GM12878 (cell line): ENCODE measurements around the gene VTI1A. TPM values are rescaled to one million over a fixed set of nuclear protein-coding genes. Genes with fewer than 3 reads are reported as not detected.

ENCODE experiments used
- ATAC-seq: fragments of 200-7000 bp; cut with Tn5 transposase; 3 replicates; pipeline ENCODE4 v1.9.1; 2020; ENCODE audit warnings: mild to moderate bottlenecking, moderate library complexity
- BruUV-seq: library from RNA; stranded (reverse); fragments of 400-500 nt; replicated peaks from 2 replicates; lab custom pipeline; 2021; lab: Mats Ljungman, UMichigan
- CTCF ChIA-PET: fragments of 300-600 bp; sonication (Branson Sonifier 250); formaldehyde crosslinking; extraction: SDS; loops from one replicate; lab custom pipeline; 2021; ENCODE audit warnings: inconsistent platforms; lab: Yijun Ruan, JAX
- POLR2A ChIA-PET: fragments of 350-600 bp; formaldehyde crosslinking; extraction: SDS; loops from one replicate; lab custom pipeline; 2021; ENCODE audit warnings: inconsistent platforms; lab: Charles Lee
- RAD21 ChIA-PET: fragments of 300-600 bp; sonication (Branson Sonifier 250); formaldehyde crosslinking; loops from one replicate; lab custom pipeline; 2023; ENCODE audit warnings: antibody characterized with exemption; ENCODE audit not compliant: unreplicated experiment; lab: Charles Lee
- SMC1A ChIA-PET: fragments of 300-600 bp; sonication (Branson Sonifier 250); formaldehyde crosslinking; loops from one replicate; lab custom pipeline; 2023; ENCODE audit not compliant: unreplicated experiment, uncharacterized antibody; lab: Charles Lee
- DNase-seq: peaks from one replicate; pipeline ENCODE4 v3.0.0-alpha.2; 2011; ENCODE audit warnings: low read depth, low spot score
- FAIRE-seq: peaks from 3 replicates; lab custom pipeline; 2011; peaks lifted over from hg19 to GRCh38; lab: Jason Lieb, UNC
- H2AFZ ChIP-seq: 2 replicates; pipeline ENCODE4 v1.6.0; 2011; ENCODE audit warnings: low read depth, low read length, control low read depth; ENCODE audit not compliant: control insufficient read depth
- H3K27ac ChIP-seq: 2 replicates; pipeline ENCODE4 v1.5.1; 2011; ENCODE audit warnings: control low read depth; ENCODE audit not compliant: control insufficient read depth, insufficient read depth
- H3K27me3 ChIP-seq, 2 experiments: replicated peaks in 1 of 2; 2 replicates each; pipeline versions ENCODE4 v1.6.0 to v1.6.1; 2011; ENCODE audit warnings: low read length in 1 of 2; ENCODE audit not compliant: control insufficient read depth in 2 of 2, insufficient read depth in 2 of 2
- H3K36me3 ChIP-seq, 2 experiments: 2 replicates each; pipeline ENCODE4 v1.5.1; 2011; ENCODE audit warnings: low read length in 1 of 2; ENCODE audit not compliant: control insufficient read depth in 2 of 2, insufficient read depth in 2 of 2
- H3K4me1 ChIP-seq: 2 replicates; pipeline ENCODE4 v1.6.1; 2011; ENCODE audit warnings: mild to moderate bottlenecking, low read length, moderate library complexity, mixed read lengths; ENCODE audit not compliant: control insufficient read depth, insufficient read depth
- H3K4me2 ChIP-seq: 2 replicates; pipeline ENCODE4 v1.6.0; 2011; ENCODE audit warnings: control low read depth; ENCODE audit not compliant: control insufficient read depth, insufficient read depth
- H3K4me3 ChIP-seq: fragments of 200-600 bp; sonication (generic); 2 replicates; pipeline ENCODE4 v1.5.1; 2016
- H3K79me2 ChIP-seq: 2 replicates; pipeline ENCODE4 v1.6.0; 2011; ENCODE audit warnings: low read length; ENCODE audit not compliant: control insufficient read depth, insufficient read depth
- H3K9ac ChIP-seq: 2 replicates; pipeline ENCODE4 v1.8.0; 2011; ENCODE audit warnings: low read length, control low read depth, mixed read lengths; ENCODE audit not compliant: control insufficient read depth, insufficient read depth
- H3K9me3 ChIP-seq: replicated peaks from 3 replicates; pipeline ENCODE4 v1.5.1; 2011; ENCODE audit warnings: mild to moderate bottlenecking, low read length; ENCODE audit not compliant: control insufficient read depth, insufficient read depth
- H4K20me1 ChIP-seq: 2 replicates; pipeline ENCODE4 v1.6.0; 2011; ENCODE audit not compliant: control insufficient read depth, insufficient read depth
- BCL11A ChIP-seq: IDR thresholded peaks from 2 replicates; pipeline ENCODE4 v1.6.1; 2011; ENCODE audit warnings: low read depth, low read length
- EP300 ChIP-seq, 2 experiments: fragments of 150-350 bp in 1 of 2; IDR thresholded peaks; 2 replicates each; pipeline ENCODE4 v1.6.1; 2011 to 2012; ENCODE audit warnings: low read depth in 2 of 2, low read length in 2 of 2, borderline replicate concordance in 1 of 2, improper control_type of control experiment in 1 of 2, inconsistent platforms in 1 of 2; ENCODE audit not compliant: control insufficient read depth in 1 of 2
- ESRRA ChIP-seq: IDR thresholded peaks from 2 replicates; pipeline ENCODE4 v1.6.1; 2012; ENCODE audit warnings: mild to moderate bottlenecking, low read length, improper control_type of control experiment
- GATAD2B ChIP-seq: fragments of 450-650 bp; conservative IDR thresholded peaks from 2 replicates; pipeline ENCODE4 v1.6.1; 2017; ENCODE audit warnings: low read depth, mild to moderate bottlenecking, moderate library complexity
- HDAC2 ChIP-seq: fragments of 200-600 bp; sonication (generic); IDR thresholded peaks from 2 replicates; pipeline ENCODE4 v1.6.1; 2017
- NBN ChIP-seq: fragments of 450-650 bp; IDR thresholded peaks from 2 replicates; pipeline ENCODE4 v1.6.1; 2016
- NRF1 ChIP-seq: conservative IDR thresholded peaks from 2 replicates; pipeline ENCODE4 v1.6.1; 2011; ENCODE audit warnings: mild to moderate bottlenecking, low read depth, low read length, improper control_type of control experiment
- SREBF1 ChIP-seq: IDR thresholded peaks from 2 replicates; pipeline ENCODE4 v1.6.1; 2012; ENCODE audit warnings: mild to moderate bottlenecking, low read length
- TARDBP ChIP-seq: IDR thresholded peaks from 2 replicates; pipeline ENCODE4 v1.6.1; 2016; ENCODE audit warnings: borderline replicate concordance
- ZBTB33 ChIP-seq: fragments of 450-650 bp; IDR thresholded peaks from 2 replicates; pipeline ENCODE4 v1.6.1; 2017; ENCODE audit warnings: mild to moderate bottlenecking
- ZSCAN29 ChIP-seq: fragments of 450-650 bp; IDR thresholded peaks from 2 replicates; pipeline ENCODE4 v1.6.1; 2017; ENCODE audit warnings: mild to moderate bottlenecking, moderate library complexity
- WGBS: methylation state at CpG from one replicate; pipeline ENCODE4 v1.1.6; 2016; ENCODE audit warnings: low lambda C conversion rate; ENCODE audit not compliant: insufficient replicate concordance, insufficient coverage; ENCODE audit errors: missing lambda C conversion rate; 5-methylcytosine and 5-hydroxymethylcytosine counted together
- in situ Hi-C: fragments of 300-500 bp; cut with MboI; formaldehyde crosslinking; loops from 9 replicates; pipeline ENCODE4 v1.14.3; 2018; ENCODE audit warnings: mixed read lengths
- intact Hi-C: fragments of 100-400 bp; cut with micrococcal nuclease; formaldehyde crosslinking; loops from one replicate; pipeline ENCODE4 v1.14.2; 2022; ENCODE audit not compliant: unreplicated experiment
- polyA plus RNA-seq, 11 experiments: library from polyadenylated mRNA; depleted of rRNA in 4 of 11; unstranded in 6 of 11; stranded (reverse) in 5 of 11; fragments of >200 nt; fragmentation: Nextera tagmentation in 4 of 11; fragmentation: Illumina TruSeq in 1 of 11; extraction: Ambion mirVana in 4 of 11; extraction: Trizol in 1 of 11; gene quantifications; 1 replicate in 1 of 11; 2 replicates in 10 of 11; pipeline versions ENCODE4 v1.2.1 to v1.2.3, GENCODE V29; 2011 to 2016; ENCODE audit warnings: inconsistent platforms in 2 of 11, missing spikeins in 2 of 11, low read depth in 1 of 11
- total RNA-seq, 4 experiments: library from RNA; depleted of rRNA in 3 of 4; stranded (reverse); fragments of >200 nt in 3 of 4; fragmentation: Illumina TruSeq in 1 of 4; extraction: Trizol in 1 of 4; gene quantifications; 2 replicates each; pipeline versions ENCODE4 v1.2.1 to v1.2.3, GENCODE V29; 2013 to 2021
- TF ChIP-seq, protein P1 (sequence below): fragments of 450-650 bp; IDR thresholded peaks from 2 replicates; pipeline ENCODE4 v1.6.1; 2017; ENCODE audit warnings: mild to moderate bottlenecking, moderate library complexity
- TF ChIP-seq, protein P2 (sequence below): IDR thresholded peaks from 2 replicates; pipeline ENCODE4 v1.6.1; 2012; ENCODE audit warnings: low read depth, low read length, improper control_type of control experiment
- TF ChIP-seq, protein P3 (sequence below): fragments of 450-650 bp; IDR thresholded peaks from 2 replicates; pipeline ENCODE4 v1.6.1; 2014; ENCODE audit warnings: mild to moderate bottlenecking

Gene VTI1A
- total and polyA plus RNA-seq, 10 of the 15 experiments (the other 5 are each of a cell fraction or from before 2014, with no cell fraction given): 12.4 to 43.2 (median 27.5) TPM

GRCh38 chr10:112698133-112698817 is 251.3 kb downstream of the VTI1A start:
- WGBS: 98% methylated on average over 7 of the region's 7 CpGs
- no peaks in the 10 kb centered on the region for H3K9me3 ChIP-seq
- no peak for DNase-seq
- no peaks in the 10 kb centered on the region for H3K27me3 ChIP-seq
- H3K79me2 ChIP-seq: no peaks in the 10 kb centered on the region
- H2AFZ ChIP-seq: no peak overlapping the region
- ChIA-PET RAD21 (no interaction called here), CTCF (interaction anchor here (0.8 to 1.6 kb wide), 4 partner anchors 10 to 687 kb away, joined by 3 read pairs; no protein-coding TSS in a partner anchor), POLR2A (no interaction called here), SMC1A (no interaction called here)
- no peak overlapping the region for H3K9ac ChIP-seq
- ATAC-seq: no peak
- H3K36me3 ChIP-seq: no peaks in the 10 kb centered on the region
- in situ Hi-C loops (no loop called here), intact Hi-C loops (no loop called here)
- no peak overlapping the region for H3K27ac ChIP-seq
- FAIRE-seq: no peak
- H3K4me2 ChIP-seq: no peak overlapping the region
- no peaks in the 10 kb centered on the region for H3K4me1 ChIP-seq
- BruUV-seq: no TSS peak
- no peak overlapping the region for H3K4me3 ChIP-seq
- H4K20me1 ChIP-seq: no peaks in the 10 kb centered on the region
- TF ChIP-seq, protein P1, sequence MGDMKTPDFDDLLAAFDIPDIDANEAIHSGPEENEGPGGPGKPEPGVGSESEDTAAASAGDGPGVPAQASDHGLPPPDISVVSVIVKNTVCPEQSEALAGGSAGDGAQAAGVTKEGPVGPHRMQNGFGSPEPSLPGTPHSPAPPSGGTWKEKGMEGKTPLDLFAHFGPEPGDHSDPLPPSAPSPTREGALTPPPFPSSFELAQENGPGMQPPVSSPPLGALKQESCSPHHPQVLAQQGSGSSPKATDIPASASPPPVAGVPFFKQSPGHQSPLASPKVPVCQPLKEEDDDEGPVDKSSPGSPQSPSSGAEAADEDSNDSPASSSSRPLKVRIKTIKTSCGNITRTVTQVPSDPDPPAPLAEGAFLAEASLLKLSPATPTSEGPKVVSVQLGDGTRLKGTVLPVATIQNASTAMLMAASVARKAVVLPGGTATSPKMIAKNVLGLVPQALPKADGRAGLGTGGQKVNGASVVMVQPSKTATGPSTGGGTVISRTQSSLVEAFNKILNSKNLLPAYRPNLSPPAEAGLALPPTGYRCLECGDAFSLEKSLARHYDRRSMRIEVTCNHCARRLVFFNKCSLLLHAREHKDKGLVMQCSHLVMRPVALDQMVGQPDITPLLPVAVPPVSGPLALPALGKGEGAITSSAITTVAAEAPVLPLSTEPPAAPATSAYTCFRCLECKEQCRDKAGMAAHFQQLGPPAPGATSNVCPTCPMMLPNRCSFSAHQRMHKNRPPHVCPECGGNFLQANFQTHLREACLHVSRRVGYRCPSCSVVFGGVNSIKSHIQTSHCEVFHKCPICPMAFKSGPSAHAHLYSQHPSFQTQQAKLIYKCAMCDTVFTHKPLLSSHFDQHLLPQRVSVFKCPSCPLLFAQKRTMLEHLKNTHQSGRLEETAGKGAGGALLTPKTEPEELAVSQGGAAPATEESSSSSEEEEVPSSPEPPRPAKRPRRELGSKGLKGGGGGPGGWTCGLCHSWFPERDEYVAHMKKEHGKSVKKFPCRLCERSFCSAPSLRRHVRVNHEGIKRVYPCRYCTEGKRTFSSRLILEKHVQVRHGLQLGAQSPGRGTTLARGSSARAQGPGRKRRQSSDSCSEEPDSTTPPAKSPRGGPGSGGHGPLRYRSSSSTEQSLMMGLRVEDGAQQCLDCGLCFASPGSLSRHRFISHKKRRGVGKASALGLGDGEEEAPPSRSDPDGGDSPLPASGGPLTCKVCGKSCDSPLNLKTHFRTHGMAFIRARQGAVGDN: no peak
- TF ChIP-seq GATAD2B (no peak), ZBTB33 (no peak), ZSCAN29 (no peak), ESRRA (no peak), EP300 (IDR thresholded peaks at IDR 0.05; ENCODE audit: borderline replicate concordance in 1 of 2, control insufficient read depth in 1 of 2, low read depth in 2 of 2, low read length in 2 of 2) (no peak), NBN (no peak), BCL11A (no peak), SREBF1 (no peak), NRF1 (no peak), TARDBP (no peak), HDAC2 (no peak)
- TF ChIP-seq, protein P2, sequence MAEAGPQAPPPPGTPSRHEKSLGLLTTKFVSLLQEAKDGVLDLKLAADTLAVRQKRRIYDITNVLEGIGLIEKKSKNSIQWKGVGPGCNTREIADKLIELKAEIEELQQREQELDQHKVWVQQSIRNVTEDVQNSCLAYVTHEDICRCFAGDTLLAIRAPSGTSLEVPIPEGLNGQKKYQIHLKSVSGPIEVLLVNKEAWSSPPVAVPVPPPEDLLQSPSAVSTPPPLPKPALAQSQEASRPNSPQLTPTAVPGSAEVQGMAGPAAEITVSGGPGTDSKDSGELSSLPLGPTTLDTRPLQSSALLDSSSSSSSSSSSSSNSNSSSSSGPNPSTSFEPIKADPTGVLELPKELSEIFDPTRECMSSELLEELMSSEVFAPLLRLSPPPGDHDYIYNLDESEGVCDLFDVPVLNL: no peak
- TF ChIP-seq, protein P3, sequence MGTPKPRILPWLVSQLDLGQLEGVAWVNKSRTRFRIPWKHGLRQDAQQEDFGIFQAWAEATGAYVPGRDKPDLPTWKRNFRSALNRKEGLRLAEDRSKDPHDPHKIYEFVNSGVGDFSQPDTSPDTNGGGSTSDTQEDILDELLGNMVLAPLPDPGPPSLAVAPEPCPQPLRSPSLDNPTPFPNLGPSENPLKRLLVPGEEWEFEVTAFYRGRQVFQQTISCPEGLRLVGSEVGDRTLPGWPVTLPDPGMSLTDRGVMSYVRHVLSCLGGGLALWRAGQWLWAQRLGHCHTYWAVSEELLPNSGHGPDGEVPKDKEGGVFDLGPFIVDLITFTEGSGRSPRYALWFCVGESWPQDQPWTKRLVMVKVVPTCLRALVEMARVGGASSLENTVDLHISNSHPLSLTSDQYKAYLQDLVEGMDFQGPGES: no peak
